H1 (cell line): ENCODE results near the gene SLC22A8. TPM values are rescaled to one million over a fixed set of nuclear protein-coding genes. Genes with fewer than 3 reads are reported as not detected.

Experiments
- CTCF ChIA-PET: fragments of 300-600 bp; sonication (Branson Sonifier 250); formaldehyde crosslinking; loops from one replicate; lab custom pipeline; 2021; ENCODE audit not compliant: partially characterized antibody; lab: Charles Lee
- POLR2A ChIA-PET: fragments of 300-600 bp; sonication (Branson Sonifier 250); formaldehyde crosslinking; loops from one replicate; lab custom pipeline; 2021; ENCODE audit warnings: inconsistent platforms; ENCODE audit not compliant: partially characterized antibody; lab: Charles Lee
- DNase-seq, 2 experiments: peaks; one replicate each; pipeline versions ENCODE4 v3.0.0 to v3.0.0-alpha.2; 2010 to 2022; ENCODE audit warnings: low spot score in 2 of 2, low read depth in 1 of 2, mixed read lengths in 1 of 2
- FAIRE-seq: peaks from 2 replicates; lab custom pipeline; 2011; peaks lifted over from hg19 to GRCh38; lab: Jason Lieb, UNC
- H2AFZ ChIP-seq: 2 replicates; pipeline ENCODE4 v1.8.1; 2012; ENCODE audit warnings: low read length, inconsistent platforms
- H2AK5ac ChIP-seq: 2 replicates; pipeline ENCODE4 v1.6.1; 2013; ENCODE audit warnings: low read depth, low read length
- H2BK120ac ChIP-seq: replicated peaks from 2 replicates; pipeline ENCODE3; 2013; ENCODE audit warnings: low read depth, low read length, inconsistent platforms
- H2BK12ac ChIP-seq: 2 replicates; pipeline ENCODE4 v1.6.1; 2013; ENCODE audit warnings: low read depth, low read length
- H2BK15ac ChIP-seq: 2 replicates; pipeline ENCODE4 v1.6.1; 2013; ENCODE audit warnings: low read length
- H2BK20ac ChIP-seq: 2 replicates; pipeline ENCODE4 v1.6.1; 2013; ENCODE audit warnings: low read length
- H2BK5ac ChIP-seq: 2 replicates; pipeline ENCODE4 v1.6.1; 2013; ENCODE audit warnings: low read depth, low read length
- H3K14ac ChIP-seq: 2 replicates; pipeline ENCODE4 v1.6.1; 2013; ENCODE audit warnings: inconsistent platforms; ENCODE audit not compliant: insufficient read length
- H3K18ac ChIP-seq: 2 replicates; pipeline ENCODE4 v1.6.1; 2013; ENCODE audit warnings: low read length; ENCODE audit errors: extremely low read depth
- H3K23ac ChIP-seq: 2 replicates; pipeline ENCODE4 v1.6.1; 2013; ENCODE audit warnings: inconsistent platforms; ENCODE audit not compliant: insufficient read length
- H3K23me2 ChIP-seq: 2 replicates; pipeline ENCODE4 v1.6.1; 2013; ENCODE audit warnings: low read depth, low read length
- H3K27ac ChIP-seq: 2 replicates; pipeline ENCODE4 v1.6.1; 2011; ENCODE audit warnings: low read depth, low read length, inconsistent platforms
- H3K27me3 ChIP-seq, 4 experiments: replicated peaks in 1 of 4; 1 replicate in 1 of 4; 2 replicates in 3 of 4; pipeline versions ENCODE4 v1.6.1 to v1.8.1; 2011 to 2013; ENCODE audit warnings: low read length in 3 of 4, mild to moderate bottlenecking in 3 of 4, inconsistent platforms in 2 of 4, mixed read lengths in 2 of 4, moderate library complexity in 1 of 4; ENCODE audit not compliant: control insufficient read depth in 3 of 4, insufficient read depth in 3 of 4; ENCODE audit errors: extremely low read depth in 1 of 4
- H3K36me3 ChIP-seq, 4 experiments: 2 replicates each; pipeline versions ENCODE4 v1.6.1 to v1.8.1; 2011 to 2013; ENCODE audit warnings: mild to moderate bottlenecking in 4 of 4, low read length in 3 of 4, moderate library complexity in 2 of 4, control low read depth in 1 of 4, inconsistent platforms in 1 of 4; ENCODE audit not compliant: insufficient read depth in 4 of 4, control insufficient read depth in 2 of 4
- H3K4ac ChIP-seq: replicated peaks from 2 replicates; pipeline ENCODE3; 2013; ENCODE audit warnings: low read length, low read depth, mixed read lengths, inconsistent platforms; ENCODE audit not compliant: insufficient read length
- H3K4me1 ChIP-seq, 4 experiments: replicated peaks in 1 of 4; 1 replicate in 1 of 4; 2 replicates in 3 of 4; pipeline versions ENCODE4 v1.6.1 to v1.8.1; 2011 to 2013; ENCODE audit warnings: low read length in 3 of 4, inconsistent platforms in 2 of 4, mixed read lengths in 1 of 4; ENCODE audit not compliant: insufficient read depth in 4 of 4, control insufficient read depth in 3 of 4
- H3K4me2 ChIP-seq, 2 experiments: 2 replicates each; pipeline versions ENCODE4 v1.6.1 to v1.8.1; 2011 to 2013; ENCODE audit warnings: low read depth in 2 of 2, low read length in 2 of 2, control low read depth in 1 of 2, inconsistent platforms in 1 of 2, mild to moderate bottlenecking in 1 of 2; ENCODE audit not compliant: insufficient read depth in 1 of 2
- H3K4me3 ChIP-seq, 4 experiments: fragments of 200-600, 300-600 bp in 1 of 4; sonication (generic), shearing (Covaris generic), sonication (Bioruptor Twin) in 1 of 4; 2 replicates each; pipeline versions ENCODE4 v1.5.1 to v1.8.1; 2011 to 2016; ENCODE audit warnings: low read length in 4 of 4, low read depth in 3 of 4, control low read depth in 2 of 4, inconsistent platforms in 2 of 4, mild to moderate bottlenecking in 2 of 4, mixed read lengths in 1 of 4, moderate library complexity in 1 of 4; ENCODE audit not compliant: insufficient read depth in 2 of 4; ENCODE audit errors: extremely low read depth in 1 of 4
- H3K56ac ChIP-seq: replicated peaks from 2 replicates; pipeline ENCODE3; 2013; ENCODE audit warnings: low read depth, mild to moderate bottlenecking, mixed read lengths, low read length, inconsistent platforms; ENCODE audit not compliant: insufficient read length
- H3K79me1 ChIP-seq: 2 replicates; pipeline ENCODE4 v1.6.1; 2013; ENCODE audit warnings: low read depth, low read length, control low read depth
- H3K79me2 ChIP-seq, 2 experiments: 2 replicates each; pipeline versions ENCODE4 v1.6.1 to v1.8.1; 2012 to 2013; ENCODE audit warnings: low read length in 2 of 2, mild to moderate bottlenecking in 2 of 2, inconsistent platforms in 1 of 2; ENCODE audit not compliant: insufficient read depth in 2 of 2, control insufficient read depth in 1 of 2
- H3K9ac ChIP-seq, 4 experiments: replicated peaks in 1 of 4; 1 replicate in 1 of 4; 2 replicates in 3 of 4; pipeline versions ENCODE4 v1.6.1 to v1.8.1; 2011 to 2013; ENCODE audit warnings: low read depth in 3 of 4, low read length in 3 of 4, control low read depth in 2 of 4, mild to moderate bottlenecking in 2 of 4, moderate library complexity in 2 of 4, inconsistent platforms in 1 of 4; ENCODE audit errors: extremely low read depth in 1 of 4
- H3K9me3 ChIP-seq, 2 experiments: 2 replicates each; pipeline versions ENCODE4 v1.6.1 to v1.8.1; 2012 to 2013; ENCODE audit warnings: mild to moderate bottlenecking in 2 of 2, moderate library complexity in 2 of 2, control low read depth in 1 of 2, inconsistent platforms in 1 of 2, low read depth in 1 of 2, low read length in 1 of 2, mixed read lengths in 1 of 2; ENCODE audit not compliant: insufficient read depth in 2 of 2
- H4K20me1 ChIP-seq, 2 experiments: replicated peaks in 1 of 2; 2 replicates each; pipeline versions ENCODE3 to v1.8.1; 2011 to 2013; ENCODE audit warnings: inconsistent platforms in 2 of 2, low read length in 2 of 2, mild to moderate bottlenecking in 1 of 2; ENCODE audit not compliant: insufficient read depth in 2 of 2, control insufficient read depth in 1 of 2
- H4K5ac ChIP-seq: 2 replicates; pipeline ENCODE4 v1.6.1; 2013; ENCODE audit warnings: low read length, low read depth, mixed read lengths, inconsistent platforms; ENCODE audit not compliant: insufficient read length
- H4K8ac ChIP-seq: 2 replicates; pipeline ENCODE4 v1.8.0; 2013; ENCODE audit warnings: mild to moderate bottlenecking, moderate library complexity, low read length, inconsistent platforms; ENCODE audit not compliant: insufficient read depth; ENCODE audit errors: extremely low read depth
- H4K91ac ChIP-seq: replicated peaks from 2 replicates; pipeline ENCODE3; 2013; ENCODE audit warnings: low read length, mixed read lengths, inconsistent platforms; ENCODE audit not compliant: insufficient read length
- ASH2L ChIP-seq: fragments of 200-600, 300-600 bp; sonication (generic); IDR thresholded peaks from one replicate; pipeline ENCODE4 v1.7.1; 2017; ENCODE audit warnings: low read length
- BACH1 ChIP-seq: IDR thresholded peaks from 2 replicates; pipeline ENCODE4 v1.6.1; 2012; ENCODE audit warnings: low read length, improper control_type of control experiment
- CTBP2 ChIP-seq: IDR thresholded peaks from 2 replicates; pipeline ENCODE4 v1.7.0; 2011; ENCODE audit warnings: borderline replicate concordance, mild to moderate bottlenecking, moderate library complexity, mixed read lengths, low read length; ENCODE audit not compliant: insufficient read depth, insufficient read length
- JUND ChIP-seq: IDR thresholded peaks from 2 replicates; pipeline ENCODE4 v1.6.1; 2011; ENCODE audit warnings: mild to moderate bottlenecking, improper control_type of control experiment, low read length
- KDM4A ChIP-seq: IDR thresholded peaks from one replicate; pipeline ENCODE4 v1.7.1; 2012; ENCODE audit warnings: low read depth, mild to moderate bottlenecking, moderate library complexity, low read length, inconsistent platforms; ENCODE audit not compliant: severe bottlenecking
- MAX ChIP-seq: IDR thresholded peaks from 2 replicates; pipeline ENCODE4 v1.6.1; 2012; ENCODE audit warnings: inconsistent platforms
- NANOG ChIP-seq: IDR thresholded peaks from 2 replicates; pipeline ENCODE4 v1.6.1; 2011; ENCODE audit warnings: low read length, low read depth, mild to moderate bottlenecking, inconsistent platforms; ENCODE audit not compliant: insufficient read depth, poor library complexity, severe bottlenecking
- NRF1 ChIP-seq: IDR thresholded peaks from 2 replicates; pipeline ENCODE4 v1.6.1; 2011; ENCODE audit warnings: mild to moderate bottlenecking, low read depth, low read length, improper control_type of control experiment
- RXRA ChIP-seq: IDR thresholded peaks from 2 replicates; pipeline ENCODE4 v1.6.1; 2011; ENCODE audit warnings: low read depth, mild to moderate bottlenecking, low read length, moderate library complexity; ENCODE audit not compliant: insufficient read depth
- YY1 ChIP-seq: IDR thresholded peaks from 2 replicates; pipeline ENCODE4 v1.6.1; 2011; ENCODE audit warnings: low read depth, mild to moderate bottlenecking, low read length
- WGBS, 2 experiments: shearing (Covaris generic) in 1 of 2; methylation state at CpG; one replicate each; pipeline versions ENCODE4 v1.1.6 to v1.1.7; 2013 to 2015; ENCODE audit warnings: low lambda C conversion rate in 2 of 2, mixed read lengths in 2 of 2, inconsistent platforms in 1 of 2, low coverage in 1 of 2, missing lambda C conversion rate in 1 of 2; ENCODE audit not compliant: insufficient replicate concordance in 2 of 2, insufficient coverage in 1 of 2, insufficient read length in 1 of 2; ENCODE audit errors: extremely low coverage in 1 of 2, missing lambda C conversion rate in 1 of 2; 5-methylcytosine and 5-hydroxymethylcytosine counted together
- polyA plus RNA-seq, 7 experiments: library from polyadenylated mRNA; depleted of rRNA in 3 of 7; stranded (reverse) in 5 of 7; unstranded in 2 of 7; fragments of >200 nt in 5 of 7; fragments of 200-250 nt in 2 of 7; gene quantifications; 1 replicate in 5 of 7; 2 replicates in 1 of 7; 4 replicates in 1 of 7; pipeline versions ENCODE4 v1.2.1 to v1.2.3, GENCODE V29; 2011 to 2013; ENCODE audit warnings: missing spikeins in 2 of 7, mixed read lengths in 2 of 7
- total RNA-seq: library from RNA; stranded (reverse); fragmentation: NEBNext Ultra II Directional; extraction: Animal tissue kit (Norgen Biotek cat#: 25700); gene quantifications from 2 replicates; pipeline ENCODE4 v1.2.1, GENCODE V29; 2021

Gene SLC22A8
- total and polyA plus RNA-seq, 2 of the 8 experiments (the other 6 are each of a cell fraction or from before 2014, with no cell fraction given): not detected

- no peak overlapping the region for H4K91ac ChIP-seq
- no peaks in the 10 kb centered on the region; a peak in 1 of 4 replicates for H3K9me3 ChIP-seq
- peaks cover 2% of the 10 kb centered on the region; the same call in 1 of the 2 replicates for H3K23me2 ChIP-seq
- no peak overlapping the region for H2AK5ac ChIP-seq
- no peak for TF ChIP-seq MAX
- no peak for TF ChIP-seq JUND
- no peak for TF ChIP-seq NRF1
- TF ChIP-seq NANOG: no peak
- TF ChIP-seq KDM4A: no peak
- TF ChIP-seq ASH2L: no peak
- no peak for TF ChIP-seq BACH1
- TF ChIP-seq YY1: no peak
- no peak for TF ChIP-seq RXRA
- TF ChIP-seq CTBP2: no peak
- DNase-seq: no peak
- no peak overlapping the region for H3K27ac ChIP-seq
- no peak overlapping the region for H4K8ac ChIP-seq
- no peaks in the 10 kb centered on the region for H3K79me1 ChIP-seq
- POLR2A ChIA-PET: interaction anchor here (1.2 kb wide), 1 partner anchor 179 kb away, joined by 3 read pairs; no protein-coding TSS in a partner anchor
- peaks cover 0 to 4% (median 1%) of the 10 kb centered on the region in 4 experiments; a peak in 2 of 7 replicates for H3K4me1 ChIP-seq
- no peak overlapping the region for H2BK20ac ChIP-seq
- H3K4me3 ChIP-seq: no peak overlapping the region
- no peaks in the 10 kb centered on the region for H3K27me3 ChIP-seq
- H2BK12ac ChIP-seq: no peak overlapping the region
- no peak overlapping the region for H3K56ac ChIP-seq
- CTCF ChIA-PET: interaction anchor here (0.8 to 4.4 kb wide), 6 partner anchors 10 to 181 kb away, joined by 3 to 56 read pairs (median 17); no protein-coding TSS in a partner anchor
- 91% methylated on average over 4 of the region's 4 CpGs; no CpG with 5 or more reads in 1 of the 2 experiments for WGBS, 2 experiments
- H3K14ac ChIP-seq: no peak overlapping the region
- no peak overlapping the region for H3K4ac ChIP-seq
- no peak overlapping the region for H3K9ac ChIP-seq
- no peaks in the 10 kb centered on the region for H3K79me2 ChIP-seq
- no peak overlapping the region for H3K18ac ChIP-seq
- H4K5ac ChIP-seq: no peak overlapping the region
- H2AFZ ChIP-seq: no peak overlapping the region
- H3K4me2 ChIP-seq: no peak overlapping the region
- no peaks in the 10 kb centered on the region for H4K20me1 ChIP-seq
- H2BK120ac ChIP-seq: no peak overlapping the region
- H2BK15ac ChIP-seq: no peak overlapping the region
- H3K23ac ChIP-seq: no peak overlapping the region
- no peaks in the 10 kb centered on the region for H3K36me3 ChIP-seq
- no peak for FAIRE-seq
- H2BK5ac ChIP-seq: no peak overlapping the region
These were observed 16.8 kb upstream of the SLC22A8 start for GRCh38 chr11:63032457-63032856.
